HG03457 (cell line): ENCODE measurements around the gene PNN.
A peak's percentile ranks its signal among the peaks of the same experiment; 100 is the strongest.
"Not testable (repeated sequence)": the region's sequence is repeated elsewhere in the genome, so short reads cannot be mapped to it uniquely, and the experiment has no call there.

Experiments used
- ATAC-seq: cut with Tn5 transposase; IDR thresholded peaks from one replicate; pipeline ENCODE4 v1.9.1; 2021; ENCODE audit warnings: moderate number of reproducible peaks; ENCODE audit not compliant: unreplicated experiment

The PNN gene

GRCh38 chr14:39174560-39175444, at the start of gene PNN:
Gene PNN, plus strand, starts transcription at chr14:39175254. Its CDS starts 26 bp downstream, at chr14:39175280.
- peak; percentile 89 for ATAC-seq

- ATAC-seq = not testable (repeated sequence)
Observed at GRCh38 chr14:39137835-39138234, 37.2 kb upstream of the PNN start.

DNA sequence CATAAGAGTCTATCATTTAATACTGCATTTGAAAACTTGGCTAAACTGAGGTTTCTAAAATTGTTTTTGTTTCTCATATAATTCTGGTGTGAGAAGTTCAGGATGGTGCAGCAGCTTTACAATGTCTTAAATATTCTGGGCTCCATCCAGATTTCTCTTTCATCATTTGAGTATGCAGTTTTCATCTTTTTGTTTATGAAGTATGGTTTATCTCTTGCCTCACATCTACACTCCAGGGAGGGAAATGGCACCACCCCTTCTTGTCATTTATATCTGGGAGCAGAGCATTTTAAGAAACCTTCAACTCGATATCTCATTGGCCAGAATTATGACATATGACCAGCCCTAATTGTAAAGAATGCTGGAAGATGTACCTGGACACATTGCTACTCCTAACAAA, 36.6 kb upstream of the PNN start:
- no peak for ATAC-seq

DNA sequence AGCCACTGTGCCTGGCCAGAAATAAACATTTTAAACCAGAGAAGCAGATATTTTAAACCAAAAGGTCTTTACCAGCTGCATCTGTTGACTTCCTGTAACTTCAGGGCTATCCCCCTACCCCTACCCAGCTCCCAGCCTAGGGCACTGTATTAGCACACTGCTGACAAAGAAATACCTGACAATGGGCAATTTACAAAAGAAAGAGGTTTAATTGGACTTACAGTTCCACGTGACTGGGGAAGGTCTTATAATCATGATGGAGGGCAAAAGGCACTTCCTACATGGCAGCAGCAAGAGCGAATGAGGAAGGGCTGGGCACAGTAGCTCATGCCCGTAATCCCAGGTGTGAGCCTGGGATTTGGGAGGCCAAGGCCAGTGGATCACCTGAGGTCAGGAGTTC, 34.9 kb upstream of the PNN start:
- ATAC-seq = no peak

GRCh38 chr14:39141623-39142022, 33.4 kb upstream of the PNN start:
- not testable (repeated sequence) for ATAC-seq

DNA sequence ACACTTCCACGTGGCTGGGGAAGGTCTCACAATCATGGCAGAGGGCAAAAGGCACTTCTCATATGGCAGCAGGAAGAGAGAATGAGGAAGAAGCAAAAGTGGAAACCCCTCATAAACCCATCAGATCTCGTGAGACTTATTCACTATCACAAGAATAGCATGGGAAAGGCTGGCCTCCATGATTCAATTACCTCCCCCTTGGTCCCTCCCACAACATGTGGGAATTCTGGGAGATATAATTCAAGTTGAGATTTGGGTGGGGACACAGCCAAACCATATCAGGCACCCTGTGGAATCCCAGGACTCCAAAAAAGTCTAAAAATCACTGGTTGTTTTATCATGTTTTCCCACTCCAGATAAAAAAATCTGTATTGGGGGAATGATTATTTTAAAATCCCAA, 31.8 kb upstream of the PNN start:
- ATAC-seq = not testable (repeated sequence)

- ATAC-seq = no peak
Observed at GRCh38 chr14:39145266-39145966, 29.6 kb upstream of the PNN start.

- no peak for ATAC-seq
Observed at GRCh38 chr14:39154594-39155189, 20.4 kb upstream of the PNN start.

- no peak for ATAC-seq
Observed at GRCh38 chr14:39157491-39157890, 17.6 kb upstream of the PNN start.

DNA sequence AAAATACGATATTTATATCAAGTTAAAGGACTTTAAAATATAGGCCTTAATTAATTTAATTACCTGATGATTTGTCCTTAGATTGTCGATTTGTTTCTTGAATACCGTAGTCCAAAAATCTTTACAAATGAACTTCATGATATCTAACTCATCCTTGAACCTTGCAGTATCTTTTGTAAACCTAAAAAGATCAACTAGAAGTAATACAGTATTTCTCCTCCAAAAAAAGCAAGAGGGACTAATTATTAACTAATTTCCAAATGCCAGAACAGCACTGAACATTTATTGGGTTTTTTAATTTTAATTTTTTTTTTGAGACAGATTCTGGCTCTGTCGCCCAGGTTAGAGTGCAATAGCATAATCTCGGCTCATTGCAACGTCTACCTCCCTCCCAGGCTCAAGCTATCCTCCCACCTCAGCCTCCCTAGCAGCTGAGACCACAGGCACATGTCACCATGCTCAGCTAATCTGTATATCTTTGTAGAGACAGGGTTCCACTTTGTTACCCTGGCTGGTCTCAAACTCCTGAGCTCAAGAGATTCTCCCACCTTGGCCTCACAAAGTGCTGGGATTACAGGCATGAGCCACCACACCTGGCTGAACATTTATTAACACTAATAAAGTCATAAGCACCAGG, 16.7 kb upstream of the PNN start:
- ATAC-seq = no peak

DNA sequence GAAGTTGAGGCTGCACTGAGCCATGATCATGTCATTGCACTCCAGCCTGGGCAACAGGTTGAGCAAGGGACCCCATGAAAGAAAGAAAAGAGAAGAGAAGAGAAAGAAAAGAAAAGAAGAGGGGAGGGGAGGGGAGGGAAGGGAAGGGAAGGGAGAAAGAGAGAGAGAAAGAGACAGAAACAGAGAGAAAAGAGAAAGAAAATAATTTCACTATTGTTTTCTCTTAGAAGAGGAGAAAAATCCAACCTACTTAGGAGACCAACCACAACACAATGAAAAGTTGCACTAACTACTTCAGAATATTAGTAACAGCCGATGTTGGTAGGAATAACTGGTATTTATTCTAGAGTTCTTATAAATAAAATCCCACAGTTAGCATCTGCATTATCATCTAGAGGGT, 14.6 kb upstream of the PNN start:
- ATAC-seq = no peak

- ATAC-seq = not testable (repeated sequence)
Observed at GRCh38 chr14:39167797-39168320, 7.2 kb upstream of the PNN start.

GRCh38 chr14:39168591-39168990, 6.5 kb upstream of the PNN start:
- ATAC-seq = no peak

GRCh38 chr14:39169541-39169900, 5.5 kb upstream of the PNN start:
- ATAC-seq = no peak

DNA sequence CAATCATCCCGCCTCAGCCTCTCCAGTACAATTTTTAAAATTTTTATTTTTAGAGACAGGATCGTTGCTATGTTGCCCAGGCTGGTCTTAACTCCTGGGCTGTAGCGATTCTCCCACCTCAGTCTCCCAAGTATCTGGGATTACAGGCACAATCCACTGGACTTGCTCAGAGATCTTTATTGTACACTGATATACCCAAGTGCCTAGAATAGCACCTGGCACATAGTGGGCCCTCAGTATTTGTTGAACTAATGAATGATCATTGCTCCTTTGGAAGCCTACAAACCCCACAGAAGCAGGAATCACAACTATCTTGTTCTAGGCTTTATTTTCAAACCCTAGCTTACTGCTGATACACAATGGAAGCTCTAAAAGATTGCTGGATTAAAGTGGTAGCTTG, 1.9 kb upstream of the PNN start:
- ATAC-seq = no peak

- ATAC-seq = no peak
Observed at GRCh38 chr14:39175445-39176262, 600 bp downstream of the PNN start.

- no peak for ATAC-seq
Observed at GRCh38 chr14:39176263-39177167, 1.5 kb downstream of the PNN start.

- ATAC-seq = no peak
Observed at GRCh38 chr14:39177168-39177545, 2.1 kb downstream of the PNN start.

GRCh38 chr14:39179042-39179441, 4.0 kb downstream of the PNN start:
- ATAC-seq = no peak
